GM12892 (cell line): ENCODE data around the gene TRIM52.

Experiments
- POLR2A ChIP-seq: IDR thresholded peaks from 2 replicates; pipeline ENCODE4 v1.6.1; 2011; ENCODE audit warnings: low read depth, low read length, control low read depth
- POLR2AphosphoS5 ChIP-seq: IDR thresholded peaks from 2 replicates; pipeline ENCODE4 v1.6.1; 2011; ENCODE audit warnings: low read depth, low read length, control low read depth

GRCh38 chr5:181230551-181230950 is 30.4 kb downstream of the TRIM52 start:
- no peak for TF ChIP-seq POLR2A
- no peak for TF ChIP-seq POLR2AphosphoS5
